Endothelial cell of umbilical vein (primary cell): ENCODE results near the gene INHBB. TPM values are rescaled to one million over a fixed set of nuclear protein-coding genes. Genes with fewer than 3 reads are reported as not detected.

ENCODE experiments used
- BruUV-seq: library from RNA; stranded (reverse); fragments of 400-500 nt; replicated peaks from 2 replicates; lab custom pipeline; 2021; lab: Mats Ljungman, UMichigan
- CTCF ChIA-PET: fragments of 300-600, 350-600 bp; sonication (Branson Sonifier 250); formaldehyde crosslinking; loops from one replicate; lab custom pipeline; 2021; ENCODE audit warnings: antibody characterized with exemption, inconsistent platforms; lab: Charles Lee
- POLR2A ChIA-PET: fragments of 300-600, 350-600 bp; sonication (Branson Sonifier 250); formaldehyde crosslinking; loops from one replicate; lab custom pipeline; 2021; ENCODE audit warnings: antibody characterized with exemption, inconsistent platforms; lab: Charles Lee
- DNase-seq: peaks from one replicate; pipeline ENCODE4 v3.0.0-alpha.2; 2011; ENCODE audit warnings: low read depth, low spot score
- FAIRE-seq: peaks from 2 replicates; lab custom pipeline; 2011; peaks lifted over from hg19 to GRCh38; lab: Jason Lieb, UNC
- H2AFZ ChIP-seq: 2 replicates; pipeline ENCODE4 v1.6.0; 2012; ENCODE audit warnings: low read depth, low read length, control low read depth, inconsistent platforms
- H3K27ac ChIP-seq: 2 replicates; pipeline ENCODE4 v1.5.1; 2011; ENCODE audit warnings: low read depth, mild to moderate bottlenecking, control low read depth, low read length, moderate library complexity; ENCODE audit not compliant: insufficient read depth
- H3K27me3 ChIP-seq, 2 experiments: 2 replicates each; pipeline versions ENCODE4 v1.6.0 to v1.6.1; 2011; ENCODE audit warnings: low read length in 2 of 2, mixed read lengths in 1 of 2; ENCODE audit not compliant: control insufficient read depth in 2 of 2, insufficient read depth in 2 of 2
- H3K36me3 ChIP-seq, 2 experiments: 2 replicates in 1 of 2; 3 replicates in 1 of 2; pipeline ENCODE4 v1.5.1; 2011; ENCODE audit warnings: low read length in 2 of 2, mild to moderate bottlenecking in 1 of 2, moderate library complexity in 1 of 2; ENCODE audit not compliant: control insufficient read depth in 2 of 2, insufficient read depth in 2 of 2; ENCODE audit errors: extremely low read depth in 1 of 2
- H3K4me1 ChIP-seq: 3 replicates; pipeline ENCODE4 v1.5.1; 2011; ENCODE audit warnings: mild to moderate bottlenecking, low read length; ENCODE audit not compliant: control insufficient read depth, insufficient read depth; ENCODE audit errors: extremely low read depth
- H3K4me2 ChIP-seq: 2 replicates; pipeline ENCODE4 v1.6.1; 2011; ENCODE audit warnings: low read length, control low read depth, mixed read lengths; ENCODE audit not compliant: insufficient read depth
- H3K4me3 ChIP-seq, 3 experiments: fragments of 200-600 bp in 1 of 3; sonication (generic), shearing (Covaris generic) in 1 of 3; replicated peaks in 1 of 3; 2 replicates each; pipeline ENCODE4 v1.5.1; 2011 to 2016; ENCODE audit warnings: control low read depth in 3 of 3, low read length in 3 of 3, mild to moderate bottlenecking in 2 of 3, inconsistent platforms in 1 of 3, low read depth in 1 of 3, moderate library complexity in 1 of 3; ENCODE audit not compliant: insufficient read depth in 1 of 3
- H3K79me2 ChIP-seq: 2 replicates; pipeline ENCODE4 v1.6.0; 2012; ENCODE audit warnings: low read length, inconsistent platforms; ENCODE audit not compliant: control insufficient read depth, insufficient read depth
- H3K9ac ChIP-seq: replicated peaks from 2 replicates; pipeline ENCODE3; 2011; ENCODE audit warnings: low read length, control low read depth; ENCODE audit not compliant: insufficient read depth; ENCODE audit errors: extremely low read depth
- H3K9me1 ChIP-seq: replicated peaks from 3 replicates; pipeline ENCODE4 v1.6.0; 2011; ENCODE audit warnings: mild to moderate bottlenecking, low read length; ENCODE audit not compliant: control insufficient read depth, insufficient read depth; ENCODE audit errors: extremely low read depth
- H3K9me3 ChIP-seq: replicated peaks from 2 replicates; pipeline ENCODE4 v1.5.1; 2012; ENCODE audit warnings: low read length, inconsistent platforms; ENCODE audit not compliant: control insufficient read depth, insufficient read depth
- H4K20me1 ChIP-seq: replicated peaks from 2 replicates; pipeline ENCODE3; 2011; ENCODE audit warnings: mild to moderate bottlenecking, low read length; ENCODE audit not compliant: control insufficient read depth, insufficient read depth; ENCODE audit errors: extremely low read depth
- CTCF ChIP-seq, 2 donors: IDR thresholded peaks; 1 replicate in 1 of 2; 2 replicates in 1 of 2; pipeline ENCODE4 v1.5.1; 2011; ENCODE audit warnings: low read length in 2 of 2, mild to moderate bottlenecking in 2 of 2, moderate library complexity in 2 of 2, control low read depth in 1 of 2, inconsistent platforms in 1 of 2, low read depth in 1 of 2; ENCODE audit not compliant: insufficient read depth in 1 of 2; ENCODE audit errors: extremely low read depth in 1 of 2
- EZH2 ChIP-seq: IDR thresholded peaks from 2 replicates; pipeline ENCODE4 v1.6.1; 2012; ENCODE audit warnings: borderline replicate concordance, low read depth, mild to moderate bottlenecking, moderate library complexity, low read length, inconsistent platforms; ENCODE audit not compliant: severe bottlenecking
- GATA2 ChIP-seq: IDR thresholded peaks from 2 replicates; pipeline ENCODE4 v1.7.0; 2011; ENCODE audit warnings: low read depth, mild to moderate bottlenecking, moderate library complexity, mixed read lengths, low read length; ENCODE audit not compliant: insufficient read length, insufficient read depth
- JUN ChIP-seq: IDR thresholded peaks from 2 replicates; pipeline ENCODE4 v1.6.1; 2011; ENCODE audit warnings: borderline replicate concordance, low read depth; ENCODE audit not compliant: insufficient read length, insufficient read depth
- MAX ChIP-seq: IDR thresholded peaks from 2 replicates; pipeline ENCODE4 v1.6.1; 2011; ENCODE audit not compliant: insufficient read depth, insufficient read length
- POLR2A ChIP-seq: IDR thresholded peaks from 2 replicates; pipeline ENCODE4 v1.6.1; 2012; ENCODE audit warnings: low read depth, mild to moderate bottlenecking, control low read depth, low read length
- POLR2AphosphoS5 ChIP-seq: IDR thresholded peaks from 2 replicates; pipeline ENCODE4 v1.6.1; 2012; ENCODE audit warnings: low read depth, mild to moderate bottlenecking, control low read depth, low read length, moderate library complexity; ENCODE audit not compliant: insufficient read depth
- dilution Hi-C: fragments of 300-500 bp; cut with MboI; formaldehyde crosslinking; loops from one replicate; pipeline ENCODE4 v1.15.0; 2019; ENCODE audit warnings: low sequenced_read_pairs; ENCODE audit not compliant: extremely low pct_ligation_motif_present
- intact Hi-C: fragments of 100-400 bp; cut with micrococcal nuclease; formaldehyde crosslinking; loops from one replicate; pipeline ENCODE4 v1.10.0; 2022
- polyA plus RNA-seq, 4 experiments: library from polyadenylated mRNA; depleted of rRNA in 3 of 4; stranded (reverse) in 3 of 4; unstranded in 1 of 4; fragments of >200 nt; gene quantifications; 2 replicates each; pipeline versions ENCODE4 v1.2.1 to v1.2.3, GENCODE V29; 2011 to 2012; ENCODE audit warnings: missing spikeins in 1 of 4
- total RNA-seq: library from RNA; stranded (reverse); gene quantifications from 2 replicates; pipeline ENCODE4 v1.2.3, GENCODE V29; 2021

INHBB gene
- total and polyA plus RNA-seq, 2 donors (not counting 3 experiments of a cell fraction or from before 2014, with no cell fraction given): 0.11 to 1.8 TPM

- no peaks in the 10 kb centered on the region for H4K20me1 ChIP-seq
- H2AFZ ChIP-seq: no peak overlapping the region
- H3K9me3 ChIP-seq: no peaks in the 10 kb centered on the region
- no TSS peak for BruUV-seq
- no peak overlapping the region for H3K9ac ChIP-seq
- no peak for TF ChIP-seq JUN
- no peak for TF ChIP-seq GATA2
- TF ChIP-seq POLR2AphosphoS5: no peak
- no peak for TF ChIP-seq MAX
- TF ChIP-seq POLR2A: no peak
- no peak for TF ChIP-seq EZH2
- TF ChIP-seq CTCF (IDR thresholded peaks at IDR 0.05; ENCODE audit: extremely low read depth in 1 of 2, insufficient read depth in 1 of 2, low read depth in 1 of 2, low read length in 2 of 2): no peak
- dilution Hi-C loops (no loop called here), intact Hi-C loops (no loop called here)
- no peak overlapping the region for H3K4me2 ChIP-seq
- no peaks in the 10 kb centered on the region for H3K79me2 ChIP-seq
- H3K9me1 ChIP-seq: no peaks in the 10 kb centered on the region
- no peaks in the 10 kb centered on the region for H3K4me1 ChIP-seq
- peaks cover 7 to 12% of the 10 kb centered on the region in 2 experiments for H3K27me3 ChIP-seq
- no peak for DNase-seq
- H3K4me3 ChIP-seq: no peak overlapping the region
- H3K36me3 ChIP-seq: no peaks in the 10 kb centered on the region
- H3K27ac ChIP-seq: no peak overlapping the region
- POLR2A ChIA-PET: no interaction called here
- no peak for FAIRE-seq
- CTCF ChIA-PET: interaction anchor here (1.0 to 1.4 kb wide), 3 partner anchors 10 to 344 kb away, joined by 3 to 4 read pairs (median 4); no protein-coding TSS in a partner anchor
These were observed 9.2 kb upstream of the INHBB start for GRCh38 chr2:120336749-120337148.
